KMS-11 (cell line): ENCODE data around the gene NDFIP1.

ENCODE experiments used
- H2AFZ ChIP-seq: fragments of 200-600 bp; sonication (generic); 2 replicates; pipeline ENCODE4 v1.6.1; 2016; ENCODE audit warnings: antibody characterized with exemption, mixed run types, low read depth
- H3K27ac ChIP-seq: fragments of 200-600 bp; sonication (generic); 2 replicates; pipeline ENCODE4 v1.6.1; 2016; ENCODE audit warnings: mild to moderate bottlenecking, mixed run types
- H3K27me3 ChIP-seq: fragments of 200-600 bp; sonication (generic); 2 replicates; pipeline ENCODE4 v1.6.1; 2017; ENCODE audit warnings: mild to moderate bottlenecking, low read depth, mixed run types, moderate library complexity; ENCODE audit not compliant: insufficient read depth
- H3K36me3 ChIP-seq: fragments of 200-600 bp; sonication (generic); 2 replicates; pipeline ENCODE4 v1.6.1; 2017; ENCODE audit warnings: mild to moderate bottlenecking, mixed run types; ENCODE audit not compliant: insufficient read depth
- H3K4me1 ChIP-seq: fragments of 200-600 bp; sonication (generic); 2 replicates; pipeline ENCODE4 v1.6.1; 2016; ENCODE audit warnings: mild to moderate bottlenecking, low read depth, mixed run types; ENCODE audit not compliant: poor library complexity, severe bottlenecking
- H3K4me2 ChIP-seq: fragments of 200-600 bp; sonication (generic); 2 replicates; pipeline ENCODE4 v1.7.0; 2016; ENCODE audit warnings: mild to moderate bottlenecking, mixed run types
- H3K4me3 ChIP-seq: fragments of 200-600 bp; sonication (generic); IDR thresholded peaks from 2 replicates; pipeline ENCODE4 v1.6.1; 2017; ENCODE audit warnings: low read depth, low read length, mixed read lengths; ENCODE audit not compliant: insufficient read depth
- H3K79me2 ChIP-seq: fragments of 200-600 bp; sonication (generic); 2 replicates; pipeline ENCODE4 v1.6.1; 2016; ENCODE audit warnings: low read depth, mixed run types; ENCODE audit not compliant: insufficient read depth
- H3K9ac ChIP-seq: fragments of 200-600 bp; sonication (generic); 2 replicates; pipeline ENCODE4 v1.6.1; 2016; ENCODE audit warnings: mild to moderate bottlenecking, mixed run types
- H4K20me1 ChIP-seq: fragments of 200-600 bp; sonication (generic); 2 replicates; pipeline ENCODE4 v1.6.1; 2016; ENCODE audit warnings: mild to moderate bottlenecking, mixed run types; ENCODE audit not compliant: insufficient read depth
- TF ChIP-seq, protein P1 (sequence below): fragments of 200-600 bp; sonication (generic); conservative IDR thresholded peaks from 2 replicates; pipeline ENCODE4 v1.6.1; 2017; ENCODE audit warnings: low read depth, mild to moderate bottlenecking, antibody characterized with exemption, low read length, moderate library complexity, mixed read lengths

NDFIP1 gene

DNA sequence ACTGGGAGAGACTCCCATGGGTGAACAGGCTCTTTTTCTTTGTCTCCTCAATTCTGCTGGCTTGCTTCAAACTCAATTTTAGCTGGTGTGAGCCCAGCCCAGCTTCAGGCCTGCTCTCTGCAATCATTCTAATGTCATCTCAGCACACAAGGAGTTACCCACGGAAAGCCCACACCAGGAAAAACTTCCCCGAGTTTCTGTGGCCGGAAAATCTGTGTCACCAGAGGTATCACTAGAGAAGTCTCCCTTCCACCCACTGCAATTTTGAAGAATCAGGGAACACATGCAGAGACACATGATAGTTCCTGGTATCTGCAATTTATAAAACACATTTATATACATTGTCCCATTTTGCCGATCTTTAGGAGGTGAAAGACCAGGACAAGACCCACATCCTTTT is 13.5 kb upstream of the NDFIP1 start:
- H4K20me1 ChIP-seq, result no peaks in the 10 kb centered on the region
- peaks cover 10% of the 10 kb centered on the region for H3K4me1 ChIP-seq
- no peaks in the 10 kb centered on the region for H3K36me3 ChIP-seq
- H3K27me3 ChIP-seq, result no peaks in the 10 kb centered on the region
- no peak overlapping the region for H3K4me2 ChIP-seq
- no peak overlapping the region for H3K4me3 ChIP-seq
- TF ChIP-seq, protein P1, sequence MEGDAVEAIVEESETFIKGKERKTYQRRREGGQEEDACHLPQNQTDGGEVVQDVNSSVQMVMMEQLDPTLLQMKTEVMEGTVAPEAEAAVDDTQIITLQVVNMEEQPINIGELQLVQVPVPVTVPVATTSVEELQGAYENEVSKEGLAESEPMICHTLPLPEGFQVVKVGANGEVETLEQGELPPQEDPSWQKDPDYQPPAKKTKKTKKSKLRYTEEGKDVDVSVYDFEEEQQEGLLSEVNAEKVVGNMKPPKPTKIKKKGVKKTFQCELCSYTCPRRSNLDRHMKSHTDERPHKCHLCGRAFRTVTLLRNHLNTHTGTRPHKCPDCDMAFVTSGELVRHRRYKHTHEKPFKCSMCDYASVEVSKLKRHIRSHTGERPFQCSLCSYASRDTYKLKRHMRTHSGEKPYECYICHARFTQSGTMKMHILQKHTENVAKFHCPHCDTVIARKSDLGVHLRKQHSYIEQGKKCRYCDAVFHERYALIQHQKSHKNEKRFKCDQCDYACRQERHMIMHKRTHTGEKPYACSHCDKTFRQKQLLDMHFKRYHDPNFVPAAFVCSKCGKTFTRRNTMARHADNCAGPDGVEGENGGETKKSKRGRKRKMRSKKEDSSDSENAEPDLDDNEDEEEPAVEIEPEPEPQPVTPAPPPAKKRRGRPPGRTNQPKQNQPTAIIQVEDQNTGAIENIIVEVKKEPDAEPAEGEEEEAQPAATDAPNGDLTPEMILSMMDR, result no peak
- no peaks in the 10 kb centered on the region for H3K79me2 ChIP-seq
- no peak overlapping the region for H3K27ac ChIP-seq
- H3K9ac ChIP-seq, result no peak overlapping the region
- H2AFZ ChIP-seq, result no peak overlapping the region

DNA sequence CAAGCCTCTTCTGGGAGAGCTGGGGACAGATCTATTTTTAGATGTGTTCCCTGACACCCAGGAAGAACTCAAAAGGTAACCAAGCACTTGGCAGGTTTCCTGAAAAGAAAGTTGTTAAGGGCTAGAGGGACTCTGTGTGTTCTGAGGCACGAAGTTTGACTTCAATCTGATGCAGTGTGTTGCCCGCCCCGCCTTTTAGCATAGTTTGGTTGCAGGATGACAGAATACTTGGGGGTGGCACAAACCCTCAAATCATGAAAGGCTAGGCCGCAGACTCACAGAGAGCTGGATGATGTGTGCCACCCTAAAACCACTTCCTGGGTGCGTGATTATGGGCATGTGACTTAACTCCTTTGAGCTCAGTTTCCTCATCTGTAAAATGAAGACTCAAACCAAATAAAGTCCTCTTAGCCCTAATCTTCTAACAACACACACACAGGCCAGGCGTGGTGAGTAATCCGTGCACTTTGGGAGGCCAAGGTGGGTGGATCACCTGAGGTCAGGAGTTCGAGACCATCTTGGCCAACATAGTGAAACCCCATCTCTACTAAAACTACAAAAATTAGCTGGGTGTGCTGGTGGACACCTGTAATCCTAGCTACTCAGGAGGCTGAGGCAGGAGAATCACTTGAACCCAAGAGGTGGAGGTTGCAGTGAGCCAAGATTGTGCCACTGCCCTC is 12.8 kb upstream of the NDFIP1 start:
- H3K27ac ChIP-seq, result no peak overlapping the region
- H3K4me1 ChIP-seq, result peaks cover 10% of the 10 kb centered on the region
- no peak overlapping the region for H3K4me2 ChIP-seq
- TF ChIP-seq, protein P1, result no peak
- H3K4me3 ChIP-seq, result no peak overlapping the region
- no peaks in the 10 kb centered on the region for H4K20me1 ChIP-seq
- H2AFZ ChIP-seq, result no peak overlapping the region
- no peaks in the 10 kb centered on the region for H3K27me3 ChIP-seq
- no peaks in the 10 kb centered on the region for H3K36me3 ChIP-seq
- H3K79me2 ChIP-seq, result no peaks in the 10 kb centered on the region
- no peak overlapping the region for H3K9ac ChIP-seq

DNA sequence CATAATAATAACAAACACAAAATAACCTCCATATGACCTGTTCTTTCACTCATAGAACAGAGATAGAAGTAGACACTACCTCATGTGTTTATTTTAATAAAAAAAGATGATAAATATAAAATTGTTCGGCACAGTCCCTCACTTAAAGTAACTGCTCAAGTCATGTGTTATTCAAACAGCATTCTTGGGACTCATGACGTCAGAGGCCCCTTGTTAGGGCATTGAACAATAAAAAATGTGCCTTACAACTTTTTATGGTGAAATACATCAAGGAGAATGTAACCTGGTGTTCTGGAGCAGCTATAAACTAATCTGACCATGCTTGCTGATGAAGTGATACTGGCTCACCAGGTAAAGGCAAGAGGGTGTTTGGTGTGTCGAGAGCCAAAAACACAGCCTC is 12.2 kb upstream of the NDFIP1 start:
- no peaks in the 10 kb centered on the region for H4K20me1 ChIP-seq
- H3K9ac ChIP-seq, result no peak overlapping the region
- no peak overlapping the region for H3K27ac ChIP-seq
- peaks cover 10% of the 10 kb centered on the region for H3K4me1 ChIP-seq
- no peaks in the 10 kb centered on the region for H3K79me2 ChIP-seq
- no peaks in the 10 kb centered on the region for H3K27me3 ChIP-seq
- no peak overlapping the region for H3K4me2 ChIP-seq
- no peaks in the 10 kb centered on the region for H3K36me3 ChIP-seq
- TF ChIP-seq, protein P1, result no peak
- no peak overlapping the region for H2AFZ ChIP-seq
- no peak overlapping the region for H3K4me3 ChIP-seq

DNA sequence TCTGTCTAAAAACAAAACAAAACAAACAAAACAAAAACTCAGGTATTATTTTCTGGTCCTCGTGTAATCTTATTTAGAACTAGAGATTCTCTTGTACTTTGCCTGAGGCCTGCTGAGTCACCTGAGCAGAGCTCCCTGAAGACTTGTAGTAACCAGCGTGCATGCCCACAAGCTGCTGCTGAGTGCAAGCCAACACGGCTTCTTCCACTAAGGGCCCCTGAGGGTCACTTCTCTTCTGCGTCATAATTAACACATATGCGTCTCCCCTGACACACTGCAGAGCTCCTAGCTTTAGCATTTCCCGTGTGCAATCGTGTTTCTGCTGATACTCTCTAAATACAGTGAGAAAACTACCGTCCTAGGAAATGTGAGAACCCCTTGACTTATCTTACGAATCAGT is 10.9 kb upstream of the NDFIP1 start:
- Histone ChIP-seq H3K4me1 (peaks cover 10% of the 10 kb centered on the region), H3K9ac (no peak overlapping the region), H3K36me3 (no peaks in the 10 kb centered on the region), H3K27me3 (no peaks in the 10 kb centered on the region), H3K79me2 (no peaks in the 10 kb centered on the region), H3K4me3 (no peak overlapping the region), H3K27ac (no peak overlapping the region), H4K20me1 (no peaks in the 10 kb centered on the region), H2AFZ (no peak overlapping the region), H3K4me2 (no peak overlapping the region)
- TF ChIP-seq, protein P1, result no peak
